ENCODE measurements around the gene GNB1L.
A peak's percentile ranks its signal among the peaks of the same experiment; 100 is the strongest.
"Not testable (repeated sequence)": the region's sequence is repeated elsewhere in the genome, so short reads cannot be mapped to it uniquely, and the experiment has no call there.

GNB1L gene

DNA sequence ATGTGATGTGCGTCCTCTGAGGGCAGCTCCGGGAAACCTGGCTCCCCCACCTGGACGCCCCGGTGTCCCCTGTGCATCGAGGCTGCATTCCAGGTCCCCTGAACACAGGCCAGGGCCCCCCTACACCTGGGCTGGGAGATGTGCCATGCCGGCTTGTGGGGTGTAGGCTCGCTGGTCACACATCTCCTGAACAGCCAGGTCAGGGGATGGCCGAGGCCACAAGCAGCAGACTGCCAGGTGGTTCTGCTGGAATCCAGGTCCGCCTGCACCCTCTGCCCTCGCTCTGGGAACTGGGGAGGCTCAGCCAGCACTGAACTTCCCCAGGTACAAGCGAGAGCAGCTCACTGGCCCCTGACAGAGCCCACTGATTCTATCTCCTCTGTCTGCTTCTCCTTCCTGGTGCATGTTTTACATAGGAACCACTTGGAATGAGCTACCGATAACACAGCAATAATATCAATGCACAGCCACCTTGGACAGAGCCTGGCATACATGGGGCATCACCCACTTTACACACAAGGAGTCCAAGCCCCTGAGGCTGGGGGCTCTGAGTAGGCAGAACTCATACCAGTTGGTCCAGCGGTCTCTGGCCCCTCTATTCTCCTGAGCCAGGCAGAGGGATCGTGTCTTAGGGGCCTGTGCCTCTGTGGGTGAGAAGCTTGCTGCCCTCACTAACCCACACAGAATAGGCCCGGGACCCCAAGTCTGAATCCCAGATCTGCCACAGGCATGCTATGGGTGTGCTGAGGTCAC, 47.3 kb downstream of the GNB1L start:
- no peak for DNase-seq

DNA sequence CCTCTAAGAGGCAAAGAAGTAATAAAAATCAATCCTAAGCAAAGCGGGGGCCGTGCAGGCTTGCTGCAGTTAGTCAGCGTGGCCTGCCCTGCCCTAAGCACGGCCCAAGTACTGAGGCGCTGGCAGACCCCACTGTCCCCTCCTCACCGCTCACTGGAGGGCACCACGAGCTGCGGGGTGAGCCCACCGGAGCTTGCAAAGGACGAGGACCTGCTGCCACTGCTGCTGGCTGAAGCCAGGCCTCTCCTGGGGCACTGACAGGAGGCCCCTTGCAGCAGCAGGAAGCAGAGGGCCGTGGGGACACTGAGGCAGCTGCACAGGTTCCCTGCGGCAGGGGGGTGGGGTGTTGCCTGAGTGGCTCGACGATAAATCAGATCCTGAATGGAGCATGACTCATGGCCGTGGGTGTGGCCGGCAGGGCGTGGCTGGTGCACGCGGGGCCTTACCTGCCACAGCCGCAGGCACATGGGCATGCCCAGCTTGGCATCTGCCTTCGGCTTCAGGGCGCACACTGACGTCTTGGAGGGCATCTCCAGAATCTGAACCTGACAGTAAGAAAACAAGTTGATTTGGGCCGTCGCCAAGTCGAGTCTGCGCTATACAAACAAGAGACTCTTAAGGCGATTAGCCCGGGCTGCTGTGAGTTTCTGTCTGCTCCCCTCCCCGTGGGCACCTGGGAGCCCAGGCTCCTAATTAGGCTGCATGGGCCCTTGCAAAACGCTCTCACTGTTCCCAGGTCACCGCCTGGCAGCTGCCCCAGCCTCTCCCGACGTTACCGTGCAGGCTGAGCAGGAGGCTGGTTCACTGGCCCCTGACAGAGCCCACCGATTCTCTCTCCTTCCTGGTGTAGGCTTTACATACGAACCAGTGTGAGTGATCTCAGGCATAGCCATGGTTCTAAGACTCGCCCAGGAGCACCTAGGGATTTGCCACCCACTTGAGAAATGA, 48.2 kb downstream of the GNB1L start:
- DNase-seq: peak; percentile 41

DNA sequence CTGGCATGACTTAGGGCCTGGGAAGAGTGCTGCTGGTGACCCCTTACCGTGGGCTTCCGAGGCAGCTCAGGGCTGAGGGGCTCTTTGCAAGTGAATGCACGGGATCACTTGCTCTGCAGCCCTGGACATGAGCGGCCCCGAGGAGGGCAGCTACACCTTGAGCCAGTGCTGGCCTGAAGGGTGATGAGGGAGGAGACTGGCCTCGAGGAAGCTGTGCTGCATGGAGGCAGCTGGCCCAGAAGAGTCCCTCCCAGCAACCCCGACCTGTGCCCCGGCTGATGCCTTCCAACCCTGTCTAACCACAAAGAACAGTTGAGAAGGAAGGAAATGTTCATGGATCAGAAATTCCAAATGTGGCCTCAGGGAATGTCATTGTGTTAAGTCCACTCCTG, 48.9 kb downstream of the GNB1L start:
- no peak for DNase-seq

DNA sequence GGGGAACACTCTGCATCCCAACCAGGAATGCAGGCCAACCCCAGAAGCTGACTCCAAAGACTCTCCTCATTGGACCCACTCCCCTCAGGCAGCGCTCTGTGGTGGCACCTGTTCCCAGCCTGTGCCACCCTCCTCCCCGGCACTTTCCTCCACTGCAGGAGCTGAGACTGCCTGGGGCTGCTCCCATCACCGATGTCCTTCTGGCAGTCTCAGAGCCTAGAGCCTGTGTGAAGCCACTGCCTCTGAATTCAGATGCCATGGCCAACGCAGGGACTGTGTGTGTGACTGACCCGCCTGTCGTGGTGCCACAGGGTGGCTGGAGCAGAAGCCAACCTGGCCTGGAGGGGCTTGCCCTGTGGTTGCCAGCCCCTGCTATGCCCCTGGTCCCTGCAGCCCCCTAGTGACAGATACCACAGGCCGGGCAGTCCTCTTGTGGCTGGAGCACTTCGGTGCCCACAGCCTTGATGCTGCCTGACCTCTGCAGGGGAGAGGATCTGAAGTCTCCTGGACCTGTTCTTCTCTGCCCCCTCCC, 50.9 kb downstream of the GNB1L start:
- no peak for DNase-seq

DNA sequence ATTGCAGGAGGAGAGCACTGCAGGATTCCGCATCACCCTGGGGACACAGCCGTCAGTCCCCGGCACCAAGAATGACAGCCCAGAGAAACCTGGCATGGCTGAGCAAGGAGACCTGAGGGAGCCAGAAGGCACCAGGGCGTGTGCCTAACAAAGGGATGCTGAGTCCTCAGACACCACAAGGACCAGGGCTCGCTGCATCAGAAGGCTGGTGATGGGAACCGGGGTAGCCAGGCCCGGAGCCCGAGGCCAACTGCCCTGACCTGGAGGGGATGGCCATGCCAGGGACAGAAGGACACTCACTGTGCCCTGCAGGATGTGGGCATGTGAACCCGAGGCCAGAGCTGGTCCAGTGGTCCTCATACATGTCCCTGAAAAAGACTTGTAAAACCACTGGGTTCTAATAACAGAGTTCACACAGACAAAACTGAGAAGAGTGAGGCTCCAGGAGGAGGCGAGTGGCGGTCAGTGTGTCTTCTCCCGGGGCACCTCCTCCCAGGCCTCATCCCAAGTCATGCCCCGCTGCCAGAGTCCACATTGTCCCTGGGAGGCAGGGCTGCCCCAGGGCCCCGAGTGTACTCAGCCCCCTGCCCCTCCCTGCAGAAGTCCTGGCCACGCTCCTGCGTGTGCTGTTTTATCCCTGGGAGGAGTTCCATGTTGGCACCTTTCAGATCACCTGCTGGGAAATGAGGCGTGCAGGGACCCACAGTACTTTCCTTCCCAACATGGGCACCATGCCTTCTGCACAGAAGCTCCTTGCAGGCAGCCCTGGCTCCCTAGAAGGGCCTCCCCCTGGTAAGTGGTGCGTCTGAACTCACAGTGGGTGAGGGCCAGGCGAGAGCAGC, 51.6 kb downstream of the GNB1L start:
- DNase-seq: no peak

DNA sequence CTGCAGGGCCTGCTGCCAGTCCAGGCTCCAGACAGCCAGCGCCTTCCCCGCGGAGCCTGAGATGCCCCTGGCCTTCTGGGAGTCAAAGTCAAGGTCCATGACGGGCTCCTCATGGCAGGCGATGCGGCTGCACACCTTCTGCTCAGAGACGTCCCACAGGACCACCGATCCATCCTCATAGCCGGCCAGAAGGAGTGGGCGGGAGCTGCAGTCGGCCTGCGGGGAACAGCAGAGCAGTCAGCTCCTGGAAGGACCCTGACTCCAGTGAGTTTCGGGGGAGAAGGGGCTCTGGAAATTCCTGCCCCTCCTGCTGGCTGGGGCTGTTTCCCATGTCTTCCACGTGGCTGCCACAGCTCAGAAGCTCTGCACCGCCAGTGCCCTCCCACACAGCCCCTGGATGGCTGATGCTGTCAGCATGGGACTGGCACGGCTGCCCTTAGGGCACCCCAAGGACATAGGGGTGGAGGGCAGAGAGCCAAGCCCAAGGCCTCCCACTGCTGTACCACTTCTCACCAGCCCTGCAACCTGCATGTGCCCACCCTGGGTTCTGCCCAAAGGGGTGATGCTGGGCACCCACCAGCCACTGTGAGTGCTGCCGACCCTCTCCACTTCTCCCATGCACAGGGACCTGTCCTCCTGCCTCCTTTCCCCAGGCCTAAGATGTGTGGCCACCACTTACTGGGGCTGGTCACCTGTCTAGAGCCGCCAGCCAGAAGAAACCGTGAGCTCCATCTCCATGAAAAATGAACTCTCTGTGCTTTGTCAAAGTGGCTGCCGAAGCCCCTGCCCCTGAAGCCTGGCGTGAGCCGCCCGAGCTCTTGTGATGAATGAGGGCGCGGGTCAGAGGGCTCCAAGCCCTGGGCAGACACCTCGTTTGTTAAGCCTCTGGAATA, 52.4 kb downstream of the GNB1L start:
- no peak for DNase-seq

DNA sequence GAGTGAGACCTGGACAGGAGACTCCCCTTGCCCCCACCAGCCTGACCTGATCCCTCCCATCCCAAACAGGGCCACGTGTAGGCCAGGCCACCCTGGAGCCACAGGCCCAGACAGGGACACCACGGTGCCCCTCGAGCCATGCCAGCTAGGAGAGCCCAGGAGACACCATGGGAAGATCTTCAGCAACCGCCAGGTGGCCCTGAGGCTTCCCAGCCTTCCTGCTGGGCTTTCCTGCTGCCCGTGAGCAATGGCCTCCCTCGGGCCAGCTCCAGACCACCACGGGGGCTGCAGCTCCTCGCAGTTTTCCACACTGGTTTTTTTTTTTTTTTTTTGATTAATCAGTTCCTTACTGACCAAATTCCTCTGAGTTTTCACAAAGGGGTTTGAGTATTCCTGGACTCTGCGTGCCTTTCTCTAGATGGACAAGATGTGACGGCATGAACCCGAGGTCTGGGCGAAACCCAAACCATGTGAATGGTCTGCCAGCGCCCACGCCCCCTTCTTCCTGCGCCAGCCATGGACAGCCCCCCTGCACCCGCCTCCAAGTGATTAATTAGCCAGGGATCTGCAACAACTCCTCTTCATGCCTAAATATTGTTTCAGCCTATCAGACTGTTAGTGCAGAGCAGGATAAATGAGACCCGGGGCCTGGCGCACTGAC, 53.2 kb downstream of the GNB1L start:
- DNase-seq: no peak

DNA sequence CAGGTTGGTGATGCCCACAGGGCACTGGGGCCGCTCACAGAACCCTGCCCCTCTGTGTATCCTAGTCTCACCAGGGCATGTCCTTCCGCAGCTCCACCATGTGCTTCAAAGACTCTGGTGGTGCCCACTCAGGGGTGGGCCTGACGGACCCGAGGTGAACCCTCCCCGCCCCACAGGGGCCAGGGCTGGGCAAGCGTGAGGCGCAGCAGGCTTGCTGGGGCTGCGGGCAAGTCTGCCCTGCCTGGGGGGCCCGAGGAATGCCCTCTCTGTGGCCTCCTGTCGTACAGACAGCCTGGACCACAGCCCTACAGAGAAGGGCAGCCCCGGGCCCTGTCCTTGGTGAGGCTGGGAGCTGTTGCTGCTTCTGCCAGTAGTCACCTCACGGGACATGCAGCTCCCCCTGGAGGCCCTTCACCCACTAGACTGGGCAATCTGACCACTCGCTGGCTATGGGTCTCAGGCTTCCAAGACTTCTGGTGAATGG, 53.9 kb downstream of the GNB1L start:
- peak; percentile 49 for DNase-seq

DNA sequence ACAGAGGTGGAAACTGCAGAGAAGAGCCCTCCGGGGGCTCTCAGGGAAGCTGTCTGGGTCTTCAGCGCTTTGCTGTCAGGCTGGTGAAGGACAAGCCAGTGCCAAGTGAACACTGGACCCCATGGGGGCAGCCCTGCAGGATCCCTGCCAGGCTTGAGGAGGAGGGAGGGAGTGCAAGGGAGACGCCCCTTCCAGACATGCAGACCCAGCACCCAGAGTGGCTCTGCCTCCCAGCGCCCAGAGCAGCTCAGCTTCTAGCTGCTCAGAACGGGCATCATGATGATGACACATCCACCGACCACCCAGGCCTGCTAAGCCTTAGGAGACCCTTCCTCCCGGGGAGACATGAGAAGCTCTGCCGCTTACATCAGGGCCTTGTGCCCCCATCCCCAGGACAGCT, 54.4 kb downstream of the GNB1L start:
- DNase-seq: no peak

DNA sequence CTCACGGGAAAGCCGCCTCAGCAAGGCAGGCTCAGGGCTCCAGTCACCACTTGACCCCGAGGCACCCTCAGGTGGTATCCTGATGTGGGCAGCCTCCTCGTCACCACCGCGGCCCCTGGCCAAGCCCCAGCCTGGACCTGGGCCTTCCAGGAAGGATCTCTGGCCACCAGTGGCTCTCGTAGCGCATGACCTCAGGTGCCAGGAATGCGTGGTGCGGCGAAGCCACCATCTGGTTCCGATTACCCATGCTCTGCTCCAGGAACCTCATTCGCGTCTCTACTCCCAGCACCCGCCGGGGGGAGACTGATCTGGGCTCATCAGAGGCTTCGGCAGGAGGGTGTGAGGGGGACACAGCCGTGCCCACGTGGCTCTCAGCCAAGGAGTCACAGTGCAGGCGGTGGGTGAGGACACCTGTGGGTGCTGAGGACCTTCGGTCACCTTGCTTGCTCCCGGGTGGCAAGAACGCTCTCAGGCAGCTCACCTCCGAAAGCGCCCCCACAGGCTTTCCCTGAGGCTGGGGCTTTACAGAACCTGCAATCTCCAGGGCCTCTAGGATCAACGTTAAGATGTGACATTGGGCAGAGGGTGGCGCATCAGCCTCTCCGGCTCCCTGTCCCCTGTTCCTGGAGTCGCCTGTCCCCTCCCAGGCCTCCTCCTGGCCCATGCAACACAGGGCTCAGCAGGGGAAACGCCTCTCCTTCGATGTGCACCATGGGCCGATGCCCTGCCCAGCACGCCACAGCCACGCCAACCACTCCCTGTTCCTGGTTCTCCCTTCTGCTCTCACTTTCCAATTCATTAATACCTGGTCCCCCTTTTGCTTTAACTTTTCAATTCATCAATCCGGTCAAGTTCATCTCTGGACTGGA, 55.1 kb downstream of the GNB1L start:
- no peak for DNase-seq

DNA sequence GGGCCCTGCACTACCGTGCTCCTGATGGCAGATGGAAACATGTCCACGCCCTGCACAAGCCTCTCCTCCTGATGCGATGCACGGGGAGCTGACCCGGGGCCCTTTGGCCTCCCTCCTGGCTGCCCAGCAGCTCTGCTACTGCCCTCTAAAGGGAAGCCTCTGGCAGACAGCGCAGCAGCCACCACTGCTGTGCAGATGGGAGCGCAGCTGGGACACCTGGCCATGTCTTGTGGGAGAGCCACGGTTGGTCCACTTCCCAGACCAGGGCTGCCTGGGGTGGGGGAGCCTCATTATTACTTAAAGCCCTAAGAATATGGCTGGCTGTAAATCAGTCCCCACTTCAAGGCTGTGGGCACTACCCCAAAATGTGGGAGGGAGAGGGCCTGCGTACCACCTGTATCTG, 55.8 kb downstream of the GNB1L start:
- no peak for DNase-seq

DNA sequence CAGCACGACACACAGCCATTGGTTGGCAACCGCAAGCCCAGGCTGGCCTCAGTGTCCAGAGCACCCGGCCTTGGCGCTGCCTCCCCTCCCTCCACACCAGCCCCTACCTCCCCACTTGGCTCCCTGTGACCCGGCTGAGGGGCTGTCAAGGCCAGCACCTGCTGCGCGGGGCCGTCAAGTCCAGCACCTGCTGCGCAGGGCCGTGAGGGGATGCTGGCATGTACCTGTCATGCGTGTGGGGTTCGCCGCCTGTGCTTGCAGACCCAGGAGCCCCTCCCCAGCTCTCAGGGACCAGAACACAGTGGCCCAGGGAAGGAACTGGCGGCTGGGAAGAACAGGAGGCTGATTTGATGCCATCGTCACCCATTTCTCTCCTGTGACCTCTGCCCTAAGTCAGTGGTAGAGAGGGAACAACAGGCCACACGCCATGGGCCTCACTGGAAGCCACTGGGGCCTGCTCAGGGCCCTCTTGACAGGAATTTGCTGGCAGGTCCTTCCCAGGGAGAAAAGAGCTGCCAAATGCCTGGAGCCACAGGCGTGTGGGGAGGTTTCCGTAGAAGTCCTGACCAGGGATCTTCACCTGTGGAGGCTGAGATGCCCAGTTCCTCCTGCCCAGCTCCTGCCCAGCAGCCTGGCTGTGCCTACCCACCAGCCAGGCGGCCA, 56.5 kb downstream of the GNB1L start:
- DNase-seq: no peak

DNA sequence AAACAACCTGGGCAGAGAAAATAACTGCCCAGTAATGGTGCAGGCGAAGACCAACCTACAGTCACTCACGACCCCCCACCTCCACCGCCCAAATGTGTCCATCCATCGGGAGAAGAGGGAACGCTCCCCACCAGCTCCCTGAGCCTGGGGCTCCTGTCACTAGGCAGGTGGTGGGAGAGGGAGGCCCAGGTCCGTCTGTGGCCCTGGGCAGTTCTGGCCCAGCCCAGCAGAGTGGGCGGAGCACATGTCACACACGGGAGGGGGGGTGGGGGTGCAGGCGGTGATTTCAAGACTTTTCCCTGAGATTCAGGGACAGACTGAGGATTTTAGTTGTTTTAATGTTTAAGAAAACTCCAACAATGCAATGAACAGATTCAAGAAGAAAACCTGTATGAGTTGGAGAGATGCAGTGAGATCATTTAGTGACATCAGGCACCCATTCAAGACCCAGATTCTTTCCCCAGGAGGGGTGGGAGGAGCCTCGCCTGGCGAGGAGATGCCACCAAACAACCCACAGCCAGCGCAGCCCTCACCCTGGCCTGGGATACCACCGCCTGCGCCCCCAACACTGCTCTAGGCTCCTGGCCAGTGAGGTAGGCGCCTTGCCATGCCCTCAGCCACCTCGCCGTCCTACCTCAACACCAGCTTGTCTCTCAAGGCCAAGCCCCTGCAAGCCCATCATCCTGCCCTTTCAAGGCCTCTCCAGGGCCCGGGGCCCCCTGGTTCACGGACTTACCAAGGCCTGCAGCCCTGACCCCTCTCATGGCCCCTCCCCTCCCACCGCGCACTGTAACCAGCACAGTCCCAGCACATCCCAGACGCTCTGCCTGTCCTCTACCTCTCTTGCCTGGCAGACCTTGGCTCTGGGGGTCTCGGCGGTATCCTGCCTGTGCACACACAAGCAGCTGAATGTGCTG, 57.3 kb downstream of the GNB1L start:
- no peak for DNase-seq

DNA sequence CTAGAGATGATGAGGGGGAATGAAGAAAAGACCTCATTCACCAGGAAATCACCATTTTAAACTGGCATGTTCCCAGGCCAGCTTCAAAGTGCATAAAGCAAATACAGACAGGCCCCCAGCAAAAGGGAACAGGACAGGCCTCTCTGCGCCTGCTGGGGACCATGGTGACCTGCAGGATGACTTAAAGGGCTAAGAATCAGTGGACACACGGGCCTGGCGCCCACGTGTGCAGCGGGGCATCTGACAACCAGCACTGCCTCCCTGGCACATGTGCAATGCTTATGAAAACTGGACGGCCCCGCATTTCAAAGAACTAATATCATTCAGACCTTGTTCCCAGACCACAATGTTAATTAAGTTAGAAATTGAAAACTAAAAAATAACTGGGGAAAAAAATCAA, 58.5 kb downstream of the GNB1L start:
- DNase-seq: no peak

DNA sequence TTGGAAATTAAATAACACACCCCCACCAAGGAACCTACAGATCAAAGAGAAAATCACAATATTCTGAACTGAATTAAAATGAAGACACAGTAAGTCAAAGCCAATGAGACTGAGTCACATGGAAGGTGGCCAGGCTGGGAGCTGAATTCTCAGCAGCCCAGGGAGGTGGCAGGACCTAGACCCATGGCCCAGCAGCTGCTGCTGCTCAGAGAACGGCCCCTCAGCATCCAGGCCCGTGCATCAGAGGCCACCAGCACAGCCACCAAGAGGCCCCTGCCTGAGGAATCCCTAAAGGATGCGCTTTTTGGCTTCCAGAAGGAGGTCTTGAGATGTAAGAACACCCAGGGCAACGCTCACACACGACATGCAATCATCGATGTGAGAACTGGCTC, 59.1 kb downstream of the GNB1L start:
- DNase-seq: no peak

DNA sequence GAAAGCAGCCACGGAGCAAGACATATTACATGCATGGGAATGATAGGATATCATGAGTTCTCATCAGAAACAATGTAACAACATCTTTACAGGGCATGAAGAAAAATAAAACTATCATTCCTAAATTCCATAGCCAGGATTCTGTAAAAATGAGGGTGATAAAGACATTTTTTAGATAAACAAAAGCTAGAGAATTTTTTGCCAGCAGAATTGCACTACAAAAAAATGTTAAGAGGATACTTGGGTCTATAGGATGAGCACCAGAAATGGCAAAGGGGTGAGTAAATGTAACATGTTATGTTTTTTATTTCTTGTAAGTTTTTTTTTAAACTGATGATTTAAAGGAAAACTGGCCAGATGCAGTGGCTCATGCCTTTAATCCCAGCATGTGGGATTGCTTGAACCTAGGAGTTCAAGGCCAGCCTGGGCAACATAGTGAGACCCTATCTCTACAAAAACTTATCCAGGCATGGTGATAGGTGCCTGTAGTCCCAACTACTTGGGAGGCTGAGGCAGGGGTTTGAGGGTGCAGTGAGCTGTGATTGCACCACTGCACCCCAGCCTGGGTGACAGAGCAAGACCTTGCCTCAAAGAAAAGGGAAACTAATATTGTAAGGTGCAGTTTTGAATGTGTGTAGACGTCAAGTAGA, 60.9 kb downstream of the GNB1L start:
- no peak for DNase-seq

DNA sequence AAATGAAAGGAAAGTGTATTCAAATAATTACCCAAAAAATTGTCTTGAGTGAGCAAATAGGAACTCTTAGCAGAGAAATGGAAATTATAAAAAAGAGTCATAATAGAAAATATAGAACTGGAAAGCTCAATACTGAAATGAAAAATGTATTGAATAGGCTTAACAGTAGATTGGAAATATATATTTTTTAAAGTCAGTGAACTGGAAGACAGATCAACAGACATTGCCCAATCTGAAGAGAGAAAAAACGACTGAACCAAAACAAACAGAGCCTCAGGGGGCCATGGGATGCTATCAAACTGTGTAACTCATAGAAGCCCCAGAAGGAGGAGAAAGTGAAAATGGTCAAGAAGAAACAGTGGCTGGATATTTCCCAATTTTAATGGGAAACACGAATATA, 61.5 kb downstream of the GNB1L start:
- DNase-seq: no peak

DNA sequence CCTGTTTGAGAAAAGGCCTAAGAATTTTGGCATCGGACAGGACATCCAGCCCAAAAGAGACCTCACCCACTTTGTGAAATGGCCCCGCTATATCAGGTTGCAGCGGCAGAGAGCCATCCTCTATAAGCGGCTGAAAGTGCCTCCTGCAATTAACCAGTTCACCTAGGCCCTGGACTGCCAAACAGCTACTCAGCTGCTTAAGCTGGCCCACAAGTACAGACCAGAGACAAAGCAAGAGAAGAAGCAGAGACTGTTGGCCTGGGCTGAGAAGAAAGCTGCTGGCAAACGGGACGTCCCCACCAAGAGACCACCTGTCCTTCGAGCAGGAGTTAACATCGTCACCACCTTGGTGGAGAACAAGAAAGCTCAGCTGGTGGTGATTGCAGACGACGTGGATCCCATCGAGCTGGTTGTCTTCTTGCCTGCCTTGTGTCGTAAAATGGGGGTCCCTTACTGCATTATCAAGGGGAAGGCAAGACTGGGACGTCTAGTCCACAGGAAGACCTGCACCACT, 62.2 kb downstream of the GNB1L start:
- not testable (repeated sequence) for DNase-seq

Measured in hematopoietic multipotent progenitor cell treated with erythropoietin and hydrocortisone succinate and interleukin-3 and kit ligand, for 6 days (in vitro differentiated cells).